ENCODE data around the gene YWHAG.
A peak's percentile ranks its signal among the peaks of the same experiment; 100 is the strongest.

DNA sequence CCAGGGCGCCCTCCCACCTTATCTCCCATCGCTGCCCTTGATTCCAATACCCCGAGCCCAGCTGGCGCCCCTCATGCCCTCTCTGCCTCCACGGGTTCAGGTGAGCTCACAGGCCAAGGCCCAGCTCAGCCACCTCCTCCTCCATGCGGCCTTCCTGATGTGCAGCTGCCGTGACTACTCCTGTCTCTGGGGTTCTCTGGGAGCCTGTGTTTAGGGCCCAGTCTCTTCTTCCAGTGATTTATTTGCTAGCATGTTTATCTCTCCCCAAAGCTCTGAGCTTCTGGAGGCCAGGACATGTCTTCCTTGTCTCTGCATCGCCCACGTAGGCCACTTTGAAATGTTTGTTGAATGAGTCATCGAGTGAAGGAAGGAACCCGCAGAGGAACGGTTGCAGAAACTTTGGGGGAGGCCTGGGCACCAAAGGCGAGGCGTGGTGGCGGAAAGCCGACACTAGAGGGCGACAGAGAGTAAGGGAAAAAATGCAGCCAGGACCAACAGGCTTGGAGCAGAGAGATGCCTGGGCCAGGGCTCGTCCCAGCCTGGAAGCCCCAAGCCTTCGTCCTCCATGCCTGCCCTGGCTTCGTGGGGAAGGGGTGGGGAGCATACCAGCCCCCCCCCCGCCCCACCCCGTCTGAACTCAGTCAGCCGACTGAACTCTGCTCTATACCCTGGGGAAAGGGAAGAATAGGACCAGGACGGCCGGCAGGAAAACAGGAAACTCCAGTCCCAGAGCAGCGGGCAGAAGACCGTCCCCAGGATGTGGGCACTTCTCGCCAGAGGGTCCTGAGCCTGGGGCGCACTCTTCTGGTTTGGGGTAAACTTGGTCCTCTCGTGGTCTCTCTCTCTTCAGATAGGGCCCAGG, 67.2 kb downstream of the YWHAG start:
- TF ChIP-seq, protein P1, sequence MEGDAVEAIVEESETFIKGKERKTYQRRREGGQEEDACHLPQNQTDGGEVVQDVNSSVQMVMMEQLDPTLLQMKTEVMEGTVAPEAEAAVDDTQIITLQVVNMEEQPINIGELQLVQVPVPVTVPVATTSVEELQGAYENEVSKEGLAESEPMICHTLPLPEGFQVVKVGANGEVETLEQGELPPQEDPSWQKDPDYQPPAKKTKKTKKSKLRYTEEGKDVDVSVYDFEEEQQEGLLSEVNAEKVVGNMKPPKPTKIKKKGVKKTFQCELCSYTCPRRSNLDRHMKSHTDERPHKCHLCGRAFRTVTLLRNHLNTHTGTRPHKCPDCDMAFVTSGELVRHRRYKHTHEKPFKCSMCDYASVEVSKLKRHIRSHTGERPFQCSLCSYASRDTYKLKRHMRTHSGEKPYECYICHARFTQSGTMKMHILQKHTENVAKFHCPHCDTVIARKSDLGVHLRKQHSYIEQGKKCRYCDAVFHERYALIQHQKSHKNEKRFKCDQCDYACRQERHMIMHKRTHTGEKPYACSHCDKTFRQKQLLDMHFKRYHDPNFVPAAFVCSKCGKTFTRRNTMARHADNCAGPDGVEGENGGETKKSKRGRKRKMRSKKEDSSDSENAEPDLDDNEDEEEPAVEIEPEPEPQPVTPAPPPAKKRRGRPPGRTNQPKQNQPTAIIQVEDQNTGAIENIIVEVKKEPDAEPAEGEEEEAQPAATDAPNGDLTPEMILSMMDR (IDR thresholded peaks at IDR 0.05) = peak; percentile 95 to 98 (median 98)
- TF ChIP-seq POLR2A (IDR thresholded peaks at IDR 0.05) = peak in 1 of 2 donors; percentile 13

All from Peyer's patch (tissue), 4 donors.